IMR-90 (cell line): ENCODE data around the gene CALML3. TPM values are rescaled to one million over a fixed set of nuclear protein-coding genes. Genes with fewer than 3 reads are reported as not detected.

Source experiments
- ATAC-seq: fragments of 200-7000 bp; cut with Tn5 transposase; 2 replicates; pipeline ENCODE4 v1.9.1; 2020; ENCODE audit warnings: low read depth, mild to moderate bottlenecking, moderate library complexity
- BruUV-seq: library from RNA; stranded (reverse); fragments of 400-500 nt; replicated peaks from 2 replicates; lab custom pipeline; 2021; lab: Mats Ljungman, UMichigan
- CTCF ChIA-PET: fragments of 300-600 bp; formaldehyde crosslinking; extraction: SDS; loops from one replicate; lab custom pipeline; 2021; ENCODE audit warnings: antibody characterized with exemption; lab: Yijun Ruan, JAX
- POLR2A ChIA-PET: fragments of 300-600 bp; sonication (Branson Sonifier 250); formaldehyde crosslinking; loops from one replicate; lab custom pipeline; 2022; ENCODE audit warnings: antibody characterized with exemption; ENCODE audit not compliant: unreplicated experiment; lab: Charles Lee
- DNase-seq: peaks from one replicate; pipeline ENCODE4 v3.0.0; 2013
- H2AFZ ChIP-seq: replicated peaks from 2 replicates; pipeline ENCODE3; 2013; ENCODE audit warnings: low read length, mild to moderate bottlenecking; ENCODE audit not compliant: poor library complexity
- H2AK5ac ChIP-seq: 2 replicates; pipeline ENCODE4 v1.6.1; 2013; ENCODE audit warnings: low read depth, low read length, inconsistent platforms
- H2AK9ac ChIP-seq: replicated peaks from 2 replicates; pipeline ENCODE3; 2013; ENCODE audit warnings: mild to moderate bottlenecking, low read depth, low read length, moderate library complexity; ENCODE audit not compliant: poor library complexity
- H2BK120ac ChIP-seq: 2 replicates; pipeline ENCODE4 v1.6.1; 2013; ENCODE audit warnings: low read depth, low read length, inconsistent platforms
- H2BK15ac ChIP-seq: 3 replicates; pipeline ENCODE4 v1.6.1; 2013; ENCODE audit warnings: low read depth, low read length, inconsistent platforms
- H2BK20ac ChIP-seq: 2 replicates; pipeline ENCODE4 v1.6.1; 2013; ENCODE audit warnings: low read depth, mild to moderate bottlenecking, inconsistent platforms, low read length, moderate library complexity
- H2BK5ac ChIP-seq: 2 replicates; pipeline ENCODE4 v1.6.1; 2013; ENCODE audit warnings: mild to moderate bottlenecking, low read depth, low read length, inconsistent platforms; ENCODE audit not compliant: poor library complexity, severe bottlenecking
- H3K14ac ChIP-seq: replicated peaks from 2 replicates; pipeline ENCODE4 v1.6.1; 2013; ENCODE audit warnings: low read depth, low read length, inconsistent platforms
- H3K18ac ChIP-seq: 2 replicates; pipeline ENCODE4 v1.6.1; 2013; ENCODE audit warnings: low read depth, low read length, control low read depth
- H3K23ac ChIP-seq: 2 replicates; pipeline ENCODE4 v1.6.1; 2013; ENCODE audit warnings: low read depth, low read length, inconsistent platforms
- H3K27ac ChIP-seq: 2 replicates; pipeline ENCODE4 v1.5.1; 2013; ENCODE audit warnings: mild to moderate bottlenecking, control low read depth, low read length; ENCODE audit not compliant: insufficient read depth
- H3K27me3 ChIP-seq: 2 replicates; pipeline ENCODE4 v1.6.1; 2013; ENCODE audit warnings: low read length; ENCODE audit not compliant: control insufficient read depth, insufficient read depth
- H3K36me3 ChIP-seq: 2 replicates; pipeline ENCODE4 v1.6.1; 2013; ENCODE audit warnings: low read length, mixed read lengths; ENCODE audit not compliant: control insufficient read depth, insufficient read depth
- H3K4ac ChIP-seq: 2 replicates; pipeline ENCODE4 v1.6.1; 2013; ENCODE audit warnings: low read depth, low read length, inconsistent platforms
- H3K4me1 ChIP-seq: 2 replicates; pipeline ENCODE4 v1.6.1; 2013; ENCODE audit warnings: low read length, mixed read lengths; ENCODE audit not compliant: control insufficient read depth, insufficient read depth
- H3K4me2 ChIP-seq: 2 replicates; pipeline ENCODE4 v1.6.1; 2013; ENCODE audit warnings: low read depth, mild to moderate bottlenecking, control low read depth, low read length, moderate library complexity
- H3K4me3 ChIP-seq: 2 replicates; pipeline ENCODE4 v1.5.1; 2013; ENCODE audit warnings: low read depth, mild to moderate bottlenecking, control low read depth, low read length, moderate library complexity; ENCODE audit not compliant: insufficient read depth
- H3K56ac ChIP-seq: 2 replicates; pipeline ENCODE4 v1.6.1; 2013; ENCODE audit warnings: low read length, inconsistent platforms; ENCODE audit not compliant: insufficient read depth; ENCODE audit errors: extremely low read depth
- H3K79me1 ChIP-seq, 2 experiments: 2 replicates each; pipeline ENCODE4 v1.6.1; 2013; ENCODE audit warnings: low read length in 2 of 2, inconsistent platforms in 1 of 2, low read depth in 1 of 2
- H3K9ac ChIP-seq: 2 replicates; pipeline ENCODE4 v1.6.1; 2013; ENCODE audit warnings: low read depth, low read length, control low read depth
- H3K9me1 ChIP-seq: 2 replicates; pipeline ENCODE4 v1.6.1; 2013; ENCODE audit warnings: low read length, inconsistent platforms; ENCODE audit not compliant: insufficient read depth
- H3K9me3 ChIP-seq: 2 replicates; pipeline ENCODE4 v1.6.1; 2013; ENCODE audit warnings: low read length; ENCODE audit not compliant: control insufficient read depth, insufficient read depth
- H4K20me1 ChIP-seq: 2 replicates; pipeline ENCODE4 v1.6.1; 2013; ENCODE audit warnings: low read length, inconsistent platforms; ENCODE audit not compliant: insufficient read depth
- H4K5ac ChIP-seq: 2 replicates; pipeline ENCODE4 v1.6.1; 2013; ENCODE audit warnings: mild to moderate bottlenecking, low read depth, low read length, control low read depth
- H4K8ac ChIP-seq, 2 experiments: 2 replicates each; pipeline ENCODE4 v1.6.1; 2013; ENCODE audit warnings: low read depth in 2 of 2, low read length in 2 of 2, control low read depth in 1 of 2, inconsistent platforms in 1 of 2
- H4K91ac ChIP-seq: 2 replicates; pipeline ENCODE4 v1.6.1; 2013; ENCODE audit warnings: low read depth, low read length, inconsistent platforms; ENCODE audit not compliant: insufficient read depth
- BHLHE40 ChIP-seq: fragments of 150-350 bp; IDR thresholded peaks from 2 replicates; pipeline ENCODE4 v1.6.1; 2016; ENCODE audit warnings: mild to moderate bottlenecking, low read depth, low read length
- CEBPB ChIP-seq: IDR thresholded peaks from 2 replicates; pipeline ENCODE4 v1.6.1; 2012; ENCODE audit warnings: low read depth, low read length, improper control_type of control experiment
- CHD1 ChIP-seq: IDR thresholded peaks from 2 replicates; pipeline ENCODE4 v1.6.1; 2012; ENCODE audit warnings: low read depth, low read length, improper control_type of control experiment
- CTCF ChIP-seq: conservative IDR thresholded peaks from 2 replicates; pipeline ENCODE4 v1.5.1; 2012; ENCODE audit warnings: mild to moderate bottlenecking, low read depth, low read length, improper control_type of control experiment
- FOS ChIP-seq: fragments of 150-350 bp; IDR thresholded peaks from 2 replicates; pipeline ENCODE4 v1.6.1; 2016; ENCODE audit warnings: low read depth, low read length
- MAFK ChIP-seq: IDR thresholded peaks from 2 replicates; pipeline ENCODE4 v1.6.1; 2012; ENCODE audit warnings: low read depth, low read length, improper control_type of control experiment
- MAZ ChIP-seq: IDR thresholded peaks from 2 replicates; pipeline ENCODE4 v1.6.1; 2012; ENCODE audit warnings: low read depth, mild to moderate bottlenecking, low read length, improper control_type of control experiment, moderate library complexity, borderline replicate concordance
- MXI1 ChIP-seq: IDR thresholded peaks from 2 replicates; pipeline ENCODE4 v1.6.1; 2012; ENCODE audit warnings: low read depth, mild to moderate bottlenecking, low read length, moderate library complexity, borderline replicate concordance
- NFE2L2 ChIP-seq: fragments of 150-350 bp; IDR thresholded peaks from 2 replicates; pipeline ENCODE4 v1.6.1; 2016; ENCODE audit warnings: low read depth, mild to moderate bottlenecking, low read length
- POLR2A ChIP-seq: IDR thresholded peaks from 2 replicates; pipeline ENCODE4 v1.6.1; 2012; ENCODE audit warnings: mild to moderate bottlenecking, low read depth, low read length
- RAD21 ChIP-seq: IDR thresholded peaks from 2 replicates; pipeline ENCODE4 v1.6.1; 2012; ENCODE audit warnings: low read length, improper control_type of control experiment
- RFX5 ChIP-seq: IDR thresholded peaks from 2 replicates; pipeline ENCODE4 v1.8.0; 2012; ENCODE audit warnings: low read depth, mild to moderate bottlenecking, low read length, moderate library complexity
- USF2 ChIP-seq: fragments of 150-350 bp; IDR thresholded peaks from 2 replicates; pipeline ENCODE4 v1.6.1; 2017; ENCODE audit warnings: mild to moderate bottlenecking, antibody characterized with exemption, low read length, low read depth
- WGBS, 2 experiments: methylation state at CpG; one replicate each; pipeline versions ENCODE4 v1.1.5 to v1.1.7; 2013; ENCODE audit warnings: missing lambda C conversion rate in 2 of 2; ENCODE audit not compliant: insufficient read length in 1 of 2; ENCODE audit errors: extremely low coverage in 2 of 2; 5-methylcytosine and 5-hydroxymethylcytosine counted together
- dilution Hi-C: fragments of 300-500 bp; cut with HindIII; formaldehyde crosslinking; loops from one replicate; pipeline ENCODE4 v1.14.3; 2018; ENCODE audit warnings: low sequenced_read_pairs; ENCODE audit not compliant: unreplicated experiment
- in situ Hi-C: fragments of 300-500 bp; cut with MboI; formaldehyde crosslinking; loops from 3 replicates; pipeline ENCODE4 v1.14.3; 2019; ENCODE audit warnings: low sequenced_read_pairs, inconsistent platforms, mixed read lengths
- intact Hi-C: fragments of 100-400 bp; cut with micrococcal nuclease; formaldehyde crosslinking; loops from 2 replicates; pipeline ENCODE4 v1.10.0; 2022
- polyA plus RNA-seq, 3 experiments: library from polyadenylated mRNA; depleted of rRNA; stranded (reverse); fragments of >200 nt; gene quantifications; 2 replicates each; pipeline ENCODE4 v1.2.3, GENCODE V29; 2012; ENCODE audit warnings: low replicate concordance in 1 of 3
- total RNA-seq: library from RNA; depleted of rRNA; stranded (reverse); fragments of >200 nt; gene quantifications from 2 replicates; pipeline ENCODE4 v1.2.3, GENCODE V29; 2012

The CALML3 gene
- total and polyA plus RNA-seq, 2 of the 4 experiments (the other 2 are of a cell fraction), result not detected

- H2BK20ac ChIP-seq, result no peak overlapping the region; the same call in 1 of the 2 replicates
- peak overlapping the region; percentile 44; the same call in 1 of the 2 replicates for H2AK5ac ChIP-seq
- intact Hi-C loops, result no loop called here
- no peak overlapping the region for H3K18ac ChIP-seq
- H2AFZ ChIP-seq, result no peak overlapping the region
- H3K4me3 ChIP-seq, result no peak overlapping the region
- H2BK5ac ChIP-seq, result no peak overlapping the region
- H4K5ac ChIP-seq, result no peak overlapping the region
- no peak overlapping the region for H4K8ac ChIP-seq
- no TSS peak for BruUV-seq
- WGBS, 2 experiments, result 100% methylated on average over 1 of the region's 2 CpGs; no CpG with 5 or more reads in 1 of the 2 experiments
- ChIA-PET CTCF (no interaction called here), POLR2A (no interaction called here)
- no peak overlapping the region for H3K4me2 ChIP-seq
- H4K91ac ChIP-seq, result no peak overlapping the region
- H2BK120ac ChIP-seq, result no peak overlapping the region
- H3K27me3 ChIP-seq, result no peaks in the 10 kb centered on the region
- no peak for TF ChIP-seq USF2
- TF ChIP-seq RFX5, result no peak
- TF ChIP-seq POLR2A, result no peak
- no peak for TF ChIP-seq CTCF
- TF ChIP-seq BHLHE40, result no peak
- TF ChIP-seq CHD1, result no peak
- TF ChIP-seq MXI1, result no peak
- no peak for TF ChIP-seq NFE2L2
- TF ChIP-seq MAZ, result no peak
- no peak for TF ChIP-seq CEBPB
- no peak for TF ChIP-seq FOS
- TF ChIP-seq MAFK, result no peak
- no peak for TF ChIP-seq RAD21
- H3K9me3 ChIP-seq, result no peaks in the 10 kb centered on the region
- dilution Hi-C loops, result no loop called here
- H3K79me1 ChIP-seq, result peaks cover 0 to 3% of the 10 kb centered on the region in 2 experiments; a peak in 1 of 4 replicates
- in situ Hi-C loops, result no loop called here
- no peak overlapping the region for H3K14ac ChIP-seq
- no peak overlapping the region for H3K4ac ChIP-seq
- no peak overlapping the region for H3K23ac ChIP-seq
- no peak overlapping the region for H3K27ac ChIP-seq
- no peak for ATAC-seq
- H2BK15ac ChIP-seq, result no peak overlapping the region
- H4K20me1 ChIP-seq, result no peaks in the 10 kb centered on the region
- H3K56ac ChIP-seq, result no peak overlapping the region
- peaks cover 23% of the 10 kb centered on the region for H3K9me1 ChIP-seq
- H3K4me1 ChIP-seq, result peaks cover 18% of the 10 kb centered on the region
- DNase-seq, result no peak
- H2AK9ac ChIP-seq, result no peak overlapping the region
- no peak overlapping the region for H3K9ac ChIP-seq
- no peaks in the 10 kb centered on the region for H3K36me3 ChIP-seq
These were observed 44.2 kb downstream of the CALML3 start for GRCh38 chr10:5568984-5569383.
